Measurements from ENCODE around the gene RNF123.
A peak's percentile ranks its signal among the peaks of the same experiment; 100 is the strongest.

RNF123 gene

GRCh38 chr3:49716691-49717210, 27.4 kb downstream of the RNF123 start:
- peaks cover 10 to 63% (median 27%) of the 10 kb centered on the region in 3 donors for H3K36me3 ChIP-seq
- intact Hi-C loops (cut with DNase I; ENCODE audit: low total_unique reads): no loop called here
- DNase-seq: peak in 1 of 2 donors; percentile 38

GRCh38 chr3:49717211-49717958, 28.0 kb downstream of the RNF123 start:
- Histone ChIP-seq H3K27ac (no peak overlapping the region), H3K27me3 (no peaks in the 10 kb centered on the region), H3K4me1 (peaks cover 0 to 24% (median 19%) of the 10 kb centered on the region in 4 donors), H3K9me3 (no peaks in the 10 kb centered on the region), H3K4me3 (no peak overlapping the region), H3K36me3 (peaks cover 6 to 64% (median 33%) of the 10 kb centered on the region in 3 donors)
- peak in 1 of 2 donors; percentile 62 for DNase-seq
- no peak for TF ChIP-seq CTCF (IDR thresholded peaks at IDR 0.05)
- intact Hi-C loops (cut with DNase I; ENCODE audit: low total_unique reads): no loop called here

More at GRCh38 chr3:49716691-49717210, 27.4 kb downstream of the RNF123 start:
- Histone ChIP-seq H3K27ac (no peak overlapping the region), H3K9me3 (no peaks in the 10 kb centered on the region), H3K4me1 (peaks cover 0 to 19% (median 15%) of the 10 kb centered on the region in 4 donors), H3K27me3 (no peaks in the 10 kb centered on the region), H3K4me3 (no peak overlapping the region)
- no peak for TF ChIP-seq CTCF (IDR thresholded peaks at IDR 0.05)

GRCh38 chr3:49717959-49718857, 28.9 kb downstream of the RNF123 start:
- Histone ChIP-seq H3K27ac (no peak overlapping the region), H3K4me3 (no peak overlapping the region), H3K36me3 (peaks cover 0 to 59% (median 33%) of the 10 kb centered on the region in 3 donors), H3K4me1 (peaks cover 0 to 33% (median 27%) of the 10 kb centered on the region in 4 donors), H3K9me3 (no peaks in the 10 kb centered on the region), H3K27me3 (no peaks in the 10 kb centered on the region)
- DNase-seq: peak in 1 of 2 donors; percentile 64
- no peak for TF ChIP-seq CTCF (IDR thresholded peaks at IDR 0.05)
- intact Hi-C loops (cut with DNase I; ENCODE audit: low total_unique reads): no loop called here

GRCh38 chr3:49718858-49719213, 29.5 kb downstream of the RNF123 start:
- peaks cover 0 to 35% (median 29%) of the 10 kb centered on the region in 4 donors for H3K4me1 ChIP-seq
- intact Hi-C loops (cut with DNase I; ENCODE audit: low total_unique reads): no loop called here
- peak overlapping the region; percentile 53 to 64 for H3K4me3 ChIP-seq
- no peaks in the 10 kb centered on the region for H3K27me3 ChIP-seq
- no peaks in the 10 kb centered on the region for H3K9me3 ChIP-seq
- H3K27ac ChIP-seq: no peak overlapping the region
- DNase-seq: no peak
- TF ChIP-seq CTCF (IDR thresholded peaks at IDR 0.05): no peak
- peaks cover 0 to 53% (median 33%) of the 10 kb centered on the region in 3 donors for H3K36me3 ChIP-seq

GRCh38 chr3:49719214-49719884, 30.0 kb downstream of the RNF123 start, which contains the start of gene AMIGO3:
Gene AMIGO3 (minus strand): TSS chr3:49719684. CDS start chr3:49719465, 219 bp downstream.
- peak; percentile 60 to 83 for TF ChIP-seq CTCF (IDR thresholded peaks at IDR 0.05)
- Histone ChIP-seq H3K4me1 (peaks cover 0 to 38% (median 31%) of the 10 kb centered on the region in 4 donors), H3K4me3 (peak within 1 kb of the TSS; percentile 53 to 64), H3K27me3 (no peaks in the 10 kb centered on the region), H3K9me3 (no peaks in the 10 kb centered on the region), H3K27ac (peak within 1 kb of the TSS; percentile 50 to 59), H3K36me3 (peaks cover 0 to 48% (median 33%) of the 10 kb centered on the region in 3 donors)
- intact Hi-C loops (cut with DNase I; ENCODE audit: low total_unique reads): no loop called here
- DNase-seq: peak; percentile 97 to 98
